GM19043 (cell line): ENCODE data around the gene TNRC18.

Experiments
- ATAC-seq: cut with Tn5 transposase; IDR thresholded peaks from one replicate; pipeline ENCODE4 v1.9.1; 2021; ENCODE audit warnings: low read depth; ENCODE audit not compliant: unreplicated experiment

The TNRC18 gene

DNA sequence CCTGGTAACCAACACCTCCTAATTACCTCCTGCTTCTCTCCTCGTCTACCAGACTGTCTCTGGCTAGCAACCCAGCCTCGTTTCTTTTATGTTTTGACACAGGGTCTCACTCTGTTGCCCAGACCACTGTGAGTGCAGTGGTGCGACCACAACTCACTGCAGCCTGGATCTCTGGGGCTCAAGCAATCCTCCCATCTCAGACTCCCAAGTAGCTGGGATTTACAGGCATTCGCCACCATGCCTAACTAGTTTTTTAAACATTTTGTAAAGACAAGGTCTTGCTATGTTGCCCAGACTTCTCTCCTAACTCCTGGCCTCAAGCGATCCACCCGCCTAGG, 10.2 kb downstream of the TNRC18 start:
- ATAC-seq = no peak

DNA sequence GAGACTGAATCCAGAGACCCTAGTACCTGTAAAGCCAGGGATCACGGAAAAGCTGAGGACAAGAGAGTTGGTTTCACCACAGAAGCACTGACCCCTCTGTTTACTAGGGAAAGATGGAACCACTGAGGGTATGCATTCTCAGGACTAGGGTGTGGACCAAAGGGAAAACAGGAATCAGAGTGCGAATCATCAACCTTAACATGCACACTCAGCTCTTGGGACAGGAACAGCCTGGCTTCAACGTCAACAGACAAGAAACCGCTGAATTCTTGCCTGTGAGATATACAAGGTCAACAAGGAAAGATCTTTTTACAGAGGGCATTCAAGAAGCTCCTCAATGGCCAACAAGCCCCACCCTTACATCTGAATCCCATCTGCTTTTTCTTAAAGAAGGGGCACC, 14.9 kb downstream of the TNRC18 start:
- ATAC-seq = no peak

DNA sequence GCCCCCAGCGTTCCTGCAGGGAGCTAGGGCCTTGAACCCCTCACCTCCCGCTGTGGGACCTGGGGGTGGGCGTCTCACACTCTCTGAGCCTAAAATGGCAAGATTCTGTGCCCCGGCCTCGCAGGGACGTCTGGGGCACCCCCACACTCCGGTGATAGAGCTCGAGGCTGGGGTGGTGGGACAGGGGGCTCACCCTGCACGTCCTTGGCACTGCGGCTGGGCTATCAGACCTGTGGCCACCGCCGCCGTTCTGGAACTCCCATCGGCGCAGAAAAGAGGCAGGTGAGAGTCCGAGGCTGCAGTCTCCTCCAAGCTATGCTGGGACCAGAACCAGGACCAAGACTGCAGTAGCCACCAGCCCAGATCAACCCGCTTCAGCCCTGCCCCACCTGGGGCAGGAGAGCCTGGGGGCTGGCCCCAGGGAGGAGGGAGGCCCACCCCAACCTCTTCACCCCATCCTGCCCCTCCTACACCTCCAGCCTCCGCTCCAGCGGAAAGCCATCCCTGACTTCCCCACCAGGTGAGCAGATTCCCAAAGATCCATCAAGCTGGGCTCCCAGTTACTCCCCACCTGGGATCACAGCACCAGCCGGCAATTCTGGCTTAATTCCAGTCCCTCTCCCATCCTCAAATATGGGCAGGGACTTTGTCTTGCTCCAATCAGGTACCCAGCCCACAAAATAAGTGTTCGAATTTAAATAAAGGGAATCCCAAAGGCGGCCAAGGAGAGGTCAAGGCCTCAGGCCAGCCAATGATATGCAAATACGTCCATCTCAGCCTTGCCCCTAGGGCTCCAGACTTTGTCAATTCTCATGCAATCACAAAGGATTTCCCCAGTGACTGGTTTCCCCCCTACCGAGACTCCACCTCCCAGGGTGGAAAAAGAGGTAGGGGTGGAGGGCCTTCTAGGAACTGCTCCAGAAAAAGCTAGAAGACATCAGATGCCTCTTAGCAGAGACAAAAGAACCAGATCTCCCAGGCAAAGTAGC, 16.4 kb downstream of the TNRC18 start:
- no peak for ATAC-seq

DNA sequence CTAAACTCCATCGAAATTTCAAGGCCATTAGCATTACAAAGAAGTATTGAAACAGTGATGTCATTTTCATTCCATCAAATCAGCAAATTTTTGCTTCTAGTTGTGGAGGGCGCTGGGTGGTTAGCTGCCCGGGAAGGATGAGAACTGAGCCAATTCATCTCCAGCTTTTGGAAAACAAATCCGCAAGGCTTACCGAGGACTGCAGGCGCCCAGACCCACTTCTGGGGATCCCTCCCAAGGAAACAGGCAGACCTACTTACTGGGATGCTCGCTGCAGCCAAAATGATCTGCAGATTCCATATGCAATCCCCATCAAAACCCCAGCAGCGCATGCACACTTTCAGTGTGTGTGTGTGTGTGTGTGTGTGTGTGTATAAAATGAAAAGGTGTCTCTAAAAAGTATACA, 19.2 kb downstream of the TNRC18 start:
- ATAC-seq = no peak

DNA sequence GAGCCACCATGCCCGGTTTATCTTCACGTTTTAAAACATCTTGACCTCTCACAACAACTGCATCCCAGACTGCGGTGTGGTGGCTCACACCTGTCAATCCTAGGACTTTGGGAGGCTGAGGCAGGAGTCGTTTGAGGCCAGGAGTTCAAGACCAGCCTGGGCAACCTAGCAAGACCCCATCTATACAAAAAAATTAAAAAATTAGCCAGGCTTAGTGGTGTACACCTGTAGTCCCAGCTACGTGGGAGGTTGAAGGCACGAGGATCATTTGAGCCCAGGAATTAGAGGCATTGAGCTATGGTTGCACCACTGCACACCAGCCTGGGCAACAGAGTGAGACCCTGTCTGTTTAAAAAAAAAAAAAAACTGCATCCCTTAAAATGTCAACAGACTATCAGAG, 20.2 kb downstream of the TNRC18 start:
- no peak for ATAC-seq

DNA sequence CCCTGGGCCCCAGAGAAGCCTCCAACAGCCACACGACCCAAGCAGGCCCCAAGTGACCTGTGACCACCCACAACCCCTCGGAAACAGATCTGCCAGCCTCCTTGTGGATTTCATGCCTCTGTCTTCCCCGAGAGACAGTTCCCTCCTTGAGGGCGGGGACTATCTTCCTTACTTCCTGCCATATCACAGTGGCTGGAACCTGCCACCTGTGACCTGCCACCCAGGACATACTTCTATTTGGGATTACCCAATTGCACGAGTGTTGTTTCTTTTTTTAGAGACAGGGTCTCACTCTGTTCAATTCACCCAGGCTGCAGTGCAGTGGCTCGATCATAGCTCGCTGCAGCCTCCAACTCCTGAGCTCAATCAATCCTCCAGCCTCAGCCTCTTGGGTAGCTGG, 25.9 kb downstream of the TNRC18 start:
- no peak for ATAC-seq

DNA sequence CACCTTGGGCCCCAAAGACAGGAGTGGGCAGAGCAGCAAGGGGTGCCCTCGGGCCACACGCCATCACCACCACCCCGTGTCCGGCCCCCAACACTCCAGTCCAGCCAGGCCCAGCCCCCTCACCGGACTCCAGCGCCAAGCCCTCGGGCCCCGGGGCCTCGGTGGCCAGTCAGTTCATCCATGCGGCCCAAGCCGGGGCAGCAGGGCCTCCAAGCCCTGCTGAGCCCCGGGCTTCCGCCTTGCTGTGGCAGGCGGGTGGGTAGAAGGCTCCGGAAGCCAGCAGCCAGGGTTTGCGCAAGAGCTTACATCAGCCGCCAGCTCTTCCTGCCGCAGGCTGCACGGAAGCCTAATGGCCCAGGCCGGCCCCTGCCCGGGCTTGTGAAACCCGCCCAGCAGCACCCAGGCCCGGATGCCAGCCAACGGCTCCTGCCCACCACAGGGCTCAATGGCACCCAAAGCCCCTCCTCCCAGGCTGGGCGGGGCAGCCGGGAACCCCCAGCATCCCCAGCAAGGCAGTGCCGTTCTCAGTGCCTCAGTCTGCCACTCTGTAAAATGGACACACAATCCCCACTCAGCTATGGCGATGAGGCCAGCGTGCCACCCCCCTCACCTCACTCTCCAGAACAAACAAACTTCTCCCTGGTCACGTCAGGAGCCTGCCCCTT, 26.5 kb downstream of the TNRC18 start:
- peak; percentile 85 for ATAC-seq

DNA sequence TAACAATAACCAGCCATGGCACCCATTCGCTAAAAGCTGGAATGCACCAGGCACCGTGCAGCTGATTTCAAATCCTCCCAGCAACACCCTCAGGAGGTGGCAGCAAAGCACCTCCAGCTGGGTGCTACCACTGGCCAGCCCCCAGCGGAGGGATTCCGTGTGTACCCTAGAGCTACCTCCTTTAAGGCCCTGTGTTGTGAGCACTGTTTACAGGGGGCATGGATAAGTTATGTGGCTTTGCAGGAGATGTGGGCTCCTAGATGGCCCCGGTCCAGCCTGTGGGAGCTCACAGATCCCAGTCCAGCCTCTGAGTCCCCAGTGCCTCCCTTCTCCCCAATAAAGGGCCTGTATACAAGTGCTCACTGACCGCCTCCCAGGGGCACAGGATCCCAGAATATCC, 27.1 kb downstream of the TNRC18 start:
- ATAC-seq = peak; percentile 44

DNA sequence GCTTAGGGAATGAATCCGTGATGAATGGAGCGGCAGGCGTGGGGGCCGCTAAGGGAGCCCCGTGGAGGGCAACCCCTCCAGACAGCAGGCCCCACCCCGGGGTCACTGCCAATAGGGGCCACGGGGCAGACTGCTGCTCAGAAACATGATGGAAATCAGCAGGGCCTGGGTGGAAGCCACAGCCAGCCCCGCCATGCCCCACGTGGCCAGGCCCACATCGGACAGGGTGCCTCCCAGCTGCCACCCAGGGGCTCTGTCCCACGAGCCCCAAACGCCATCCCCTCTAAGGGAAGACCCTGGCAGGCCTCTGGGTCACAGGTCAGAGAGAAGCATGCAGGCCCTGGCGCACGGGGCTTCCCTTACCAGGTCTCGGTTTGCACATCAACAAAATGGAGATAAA, 28.4 kb downstream of the TNRC18 start:
- no peak for ATAC-seq

DNA sequence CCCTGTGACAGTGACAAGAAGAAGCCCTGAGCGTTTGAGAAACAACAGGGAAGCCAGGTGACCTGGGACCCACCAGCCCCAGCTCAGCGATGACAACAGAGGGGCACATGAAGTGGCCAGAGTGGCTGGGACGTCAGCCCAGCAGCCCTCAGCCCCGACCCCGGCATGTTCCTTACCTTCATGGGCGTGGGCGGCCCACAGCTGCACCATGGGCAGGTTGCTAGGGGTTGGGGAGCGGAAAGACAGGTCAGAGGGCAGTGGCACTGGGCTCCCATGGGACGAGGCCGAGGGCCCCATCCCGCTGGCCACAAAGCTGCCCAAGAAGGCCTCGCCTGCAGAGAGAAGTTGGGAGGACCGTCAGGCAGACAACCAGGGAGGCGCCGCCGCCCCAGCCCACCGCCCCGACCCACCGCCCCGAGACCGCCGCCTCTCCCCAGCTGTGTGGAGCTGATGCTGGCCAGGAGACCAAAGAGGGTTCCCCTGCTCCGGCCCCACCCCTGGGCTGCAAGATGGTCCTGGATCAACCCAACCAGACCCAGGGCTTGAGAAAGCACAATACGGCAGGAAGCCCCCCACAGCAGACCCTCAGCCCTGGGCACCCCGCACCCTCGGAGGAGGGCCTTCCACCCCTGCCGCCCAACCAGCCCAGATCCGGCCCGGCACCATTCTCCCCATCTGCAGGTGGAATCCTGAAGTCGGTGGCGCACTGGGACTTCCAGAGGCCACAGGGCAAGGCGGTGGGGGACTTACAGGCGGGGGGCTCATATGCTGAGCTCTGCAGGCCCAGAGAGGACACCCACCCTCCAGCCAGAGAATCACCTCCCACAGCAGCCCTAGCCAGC, 29.1 kb downstream of the TNRC18 start:
- no peak for ATAC-seq

DNA sequence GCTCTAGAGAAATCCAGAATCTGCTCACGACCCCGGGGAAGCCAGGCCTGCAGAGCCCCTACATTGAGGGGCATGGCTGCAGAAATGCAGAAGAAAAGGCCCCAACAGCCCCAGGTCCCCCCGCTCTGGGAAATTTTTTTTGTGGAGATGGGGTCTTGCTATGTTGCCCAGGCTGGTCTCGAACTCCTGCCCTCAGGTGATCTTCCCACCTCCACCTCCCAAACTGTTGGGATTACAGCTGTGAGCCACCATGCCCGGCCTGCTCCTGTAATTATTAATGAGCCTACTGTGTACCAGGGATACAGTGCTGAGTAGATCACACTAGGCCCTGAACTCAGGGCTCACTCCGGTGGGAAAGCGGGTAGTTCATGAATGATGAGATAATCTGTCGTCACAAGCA, 29.9 kb downstream of the TNRC18 start:
- no peak for ATAC-seq

DNA sequence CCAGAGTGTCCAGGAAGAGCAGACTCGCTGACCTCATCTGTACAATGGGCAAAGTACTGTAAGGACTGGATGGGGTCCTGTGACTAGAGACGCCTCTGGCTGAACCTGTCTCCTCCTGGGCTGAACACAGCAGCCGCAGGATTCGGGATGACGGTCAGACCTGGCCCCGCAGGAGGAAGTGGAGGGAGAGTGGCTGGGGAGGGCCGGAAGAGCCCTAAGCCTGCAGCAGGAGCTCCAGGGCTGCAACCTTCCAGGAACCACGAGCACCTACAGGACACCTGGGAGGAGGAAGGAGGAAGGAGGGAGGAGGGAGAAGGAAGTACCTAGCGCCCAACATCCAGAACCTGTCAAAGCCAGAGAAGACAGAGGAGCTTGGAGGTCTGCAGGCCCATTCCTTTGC, 30.3 kb downstream of the TNRC18 start:
- no peak for ATAC-seq

DNA sequence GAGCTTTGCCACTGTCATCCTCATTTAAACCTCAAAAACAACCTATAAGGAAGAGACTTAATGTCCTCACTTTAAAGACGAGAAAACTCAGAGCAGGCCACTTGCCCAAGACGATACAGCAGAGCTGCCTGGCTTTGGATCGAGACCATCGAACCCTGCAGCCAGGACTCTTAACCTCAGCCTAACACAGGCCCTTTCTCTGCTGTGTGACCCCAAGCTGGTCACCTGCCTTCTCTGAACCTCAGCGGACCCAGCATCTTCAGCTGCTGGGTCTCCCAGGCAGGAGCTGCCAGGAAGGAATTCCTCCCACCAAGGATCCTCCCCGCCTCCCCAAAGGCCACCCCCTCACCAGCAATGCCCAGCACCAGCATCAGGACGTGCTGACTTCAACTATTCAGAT, 32.7 kb downstream of the TNRC18 start:
- no peak for ATAC-seq

DNA sequence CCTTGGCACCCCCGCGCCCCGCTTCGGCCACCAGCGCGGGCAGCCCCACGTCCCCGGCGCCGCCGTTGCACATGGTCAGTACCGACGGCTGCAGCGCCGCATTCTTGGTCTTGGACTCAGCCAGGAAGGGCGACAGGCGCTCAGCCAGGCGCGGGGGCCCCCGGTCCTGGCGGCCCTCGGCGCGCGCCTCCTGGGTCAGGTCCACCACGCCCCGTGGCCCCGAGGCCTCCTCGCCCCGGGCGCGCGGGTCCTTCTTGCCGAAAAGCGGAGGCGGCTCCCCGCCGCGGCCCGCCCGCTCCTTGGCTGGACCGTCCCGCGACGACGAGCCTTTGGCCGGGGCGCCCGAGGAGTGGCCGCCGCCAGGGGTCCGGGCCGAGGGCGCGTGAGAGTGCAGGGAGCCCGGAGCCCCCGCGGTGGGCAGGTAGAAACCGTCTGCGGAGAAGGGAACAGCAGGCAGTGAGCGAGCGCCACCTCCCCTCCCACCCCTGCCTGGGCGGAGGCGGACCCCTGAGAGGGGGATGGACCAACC, 34.7 kb downstream of the TNRC18 start:
- no peak for ATAC-seq

DNA sequence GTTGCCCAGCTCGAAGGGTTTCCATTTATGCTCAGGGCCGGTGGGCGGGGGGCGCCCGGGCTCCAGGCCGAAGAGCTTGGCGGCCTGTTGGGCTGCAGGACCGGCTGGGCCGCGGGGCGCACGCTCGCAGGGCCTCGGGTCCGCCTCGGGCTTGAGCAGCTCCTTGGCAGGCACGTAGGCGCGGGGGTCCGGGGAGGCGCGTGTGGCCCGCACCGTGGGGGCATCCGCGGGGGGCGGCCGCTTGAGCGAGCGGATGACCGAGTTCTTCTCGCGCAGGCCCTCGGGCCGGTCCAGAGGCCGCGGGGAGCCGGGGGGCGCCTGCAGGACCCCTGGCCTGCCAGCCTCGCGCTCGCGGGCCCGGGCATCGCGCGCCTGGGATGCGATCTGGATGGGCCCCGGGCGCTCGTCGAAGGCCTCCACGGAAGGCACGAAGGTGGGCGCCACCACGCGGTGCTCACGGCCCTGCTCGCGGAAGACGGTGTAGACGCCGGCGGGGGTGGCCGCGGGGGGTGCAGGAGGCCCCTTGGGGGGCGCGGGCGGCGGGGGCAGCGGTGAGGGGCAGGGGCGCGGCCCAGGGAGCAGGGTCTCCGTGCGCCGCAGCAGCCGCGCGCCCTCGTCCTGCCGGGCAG, 35.2 kb downstream of the TNRC18 start:
- ATAC-seq = no peak

DNA sequence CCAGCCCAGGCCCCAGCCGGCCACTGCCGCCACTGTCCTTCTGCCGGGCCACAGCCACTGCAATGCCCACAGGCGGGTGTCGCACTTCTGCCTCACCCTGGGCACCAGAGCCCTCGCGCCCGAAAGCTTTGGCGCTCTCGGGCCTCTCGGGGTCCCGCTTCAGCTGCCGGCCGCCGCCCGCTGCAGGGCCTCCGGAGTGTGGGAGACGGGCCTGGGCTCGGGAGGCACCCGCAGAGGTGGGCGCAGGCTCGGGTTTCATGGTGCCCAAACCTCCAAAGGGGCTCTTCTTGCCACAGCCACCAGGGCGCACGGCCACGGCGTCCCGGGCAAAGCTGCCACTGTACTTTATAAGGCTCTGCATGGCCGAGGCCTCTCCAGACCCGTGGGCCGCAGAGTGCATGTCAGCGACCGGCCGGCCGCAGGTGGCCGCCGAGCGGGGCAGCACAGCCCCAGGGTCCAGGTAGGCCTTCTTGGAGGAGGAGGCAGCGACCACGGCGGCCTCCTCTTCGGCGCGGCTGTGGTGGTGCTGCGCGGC, 35.9 kb downstream of the TNRC18 start:
- ATAC-seq = no peak

DNA sequence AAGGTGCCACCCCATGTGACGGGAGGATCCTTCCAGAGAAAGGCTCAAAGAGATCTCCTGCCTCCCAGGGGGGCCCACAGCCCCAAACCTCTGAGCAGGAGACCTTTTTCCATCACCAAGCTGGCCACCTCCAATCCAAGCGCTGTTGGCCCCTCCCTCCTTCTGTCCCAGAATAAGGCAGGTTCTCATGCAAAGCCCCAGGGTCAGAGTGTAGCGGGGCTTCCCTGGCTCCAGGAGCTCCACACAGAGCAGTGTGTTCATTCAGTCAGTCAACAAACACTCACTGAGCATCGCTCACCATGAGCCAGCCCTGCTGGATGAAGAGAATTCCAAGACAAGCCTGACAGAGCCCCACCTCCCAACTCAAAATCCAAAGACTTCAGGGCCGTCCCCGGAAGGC, 39.0 kb downstream of the TNRC18 start:
- ATAC-seq = no peak

DNA sequence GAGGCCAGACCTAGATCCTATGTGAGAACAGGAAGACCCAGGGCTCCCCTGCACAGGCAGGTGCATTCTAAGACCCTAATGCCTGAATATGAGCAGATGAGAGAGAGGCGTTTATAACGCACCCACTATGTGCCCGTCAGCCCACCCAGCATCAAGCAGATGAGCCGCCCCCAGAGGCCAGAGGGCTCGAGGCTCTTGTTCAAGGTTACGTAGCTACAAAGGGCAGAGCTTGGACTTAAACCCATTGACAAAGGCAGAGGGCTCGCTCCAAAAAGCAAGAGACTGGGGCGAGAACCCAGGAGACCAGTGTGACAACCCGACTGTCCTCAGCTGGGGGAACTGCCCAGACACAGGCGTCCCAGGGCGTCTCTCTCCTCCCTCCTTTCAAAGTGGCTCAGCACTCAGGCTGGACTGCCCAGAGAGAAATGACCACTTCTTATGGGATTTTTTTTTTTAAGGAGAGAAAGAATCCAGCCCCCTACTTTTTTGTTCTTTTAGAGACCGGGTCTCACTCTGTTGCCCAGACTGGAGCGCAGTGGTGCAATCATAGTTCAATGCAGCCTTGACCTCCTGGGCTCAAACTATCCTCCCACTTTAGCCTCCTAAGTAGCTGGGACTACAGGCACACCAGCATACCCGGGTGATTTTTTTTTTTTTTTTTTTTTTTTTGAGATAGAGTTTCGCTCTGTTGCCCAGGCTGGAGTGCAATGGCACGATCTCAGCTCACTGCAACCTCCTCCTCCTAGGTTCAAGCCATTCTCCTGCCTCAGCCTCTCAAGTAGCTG, 40.1 kb downstream of the TNRC18 start:
- ATAC-seq = no peak

DNA sequence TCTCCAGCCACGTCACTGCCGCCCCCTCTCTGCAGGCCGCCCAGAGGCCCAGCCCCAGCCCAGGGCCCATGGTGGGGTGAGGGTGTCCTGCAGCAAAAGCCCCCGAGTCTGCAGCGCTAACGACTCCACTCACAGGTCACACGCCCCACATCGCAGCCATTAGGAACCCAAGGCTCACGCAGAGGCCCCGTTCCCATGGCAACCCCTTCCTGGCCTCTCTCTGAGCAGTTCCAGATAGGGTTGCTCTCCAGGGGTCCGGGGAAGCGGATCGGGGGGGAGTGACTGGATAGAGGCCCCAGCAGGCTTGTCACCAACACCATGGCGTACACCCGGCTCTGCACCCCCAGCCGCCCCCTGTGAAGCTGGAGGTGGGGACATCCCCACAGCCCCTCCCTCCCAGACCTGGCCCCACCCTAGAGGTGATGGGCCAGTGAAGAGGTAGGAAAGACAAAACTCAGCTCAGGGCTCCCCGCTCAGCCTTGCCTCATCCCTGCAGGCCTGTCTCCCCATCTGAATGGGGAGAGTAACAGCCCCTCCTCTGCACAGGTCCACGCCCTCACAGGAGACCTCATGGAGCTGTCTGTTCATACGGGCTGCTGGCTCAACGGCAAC, 41.2 kb downstream of the TNRC18 start:
- no peak for ATAC-seq
